Midbrain (tissue), 1 donor: ENCODE data around the gene LYSMD3.

Experiments
- DNase-seq: peaks from one replicate; lab custom pipeline; 2025; lab: John Stamatoyannopoulos, UW

Gene LYSMD3

GRCh38 chr5:90547072-90547536, 17.7 kb upstream of the LYSMD3 start:
- DNase-seq, result no peak

GRCh38 chr5:90546216-90546837, 16.9 kb upstream of the LYSMD3 start:
- DNase-seq, result no peak

- no peak for DNase-seq
Measured at GRCh38 chr5:90545511-90545910, 16.1 kb upstream of the LYSMD3 start.

- no peak for DNase-seq
Measured at GRCh38 chr5:90542827-90543519, 13.6 kb upstream of the LYSMD3 start.

- no peak for DNase-seq
Measured at GRCh38 chr5:90534922-90535321, 5.5 kb upstream of the LYSMD3 start.

GRCh38 chr5:90533794-90534193, 4.4 kb upstream of the LYSMD3 start:
- no peak for DNase-seq

GRCh38 chr5:90530736-90531487, 1.5 kb upstream of the LYSMD3 start:
- DNase-seq, result no peak

GRCh38 chr5:90529939-90530677, 724 bp upstream of the LYSMD3 start:
- peak; percentile 81 for DNase-seq

GRCh38 chr5:90528601-90529193, 687 bp downstream of the LYSMD3 start:
- DNase-seq, result peak; percentile 36

GRCh38 chr5:90519081-90519480, 10.3 kb downstream of the LYSMD3 start:
- no peak for DNase-seq

- no peak for DNase-seq
Measured at GRCh38 chr5:90518661-90519060, 10.7 kb downstream of the LYSMD3 start.

- DNase-seq, result no peak
Measured at GRCh38 chr5:90514520-90514919, 14.9 kb downstream of the LYSMD3 start.

GRCh38 chr5:90510438-90510837, 18.9 kb downstream of the LYSMD3 start:
- DNase-seq, result no peak

GRCh38 chr5:90506221-90506620, 23.2 kb downstream of the LYSMD3 start:
- no peak for DNase-seq

- no peak for DNase-seq
Measured at GRCh38 chr5:90504743-90505142, 24.6 kb downstream of the LYSMD3 start.

- no peak for DNase-seq
Measured at GRCh38 chr5:90503596-90503995, 25.8 kb downstream of the LYSMD3 start.

- DNase-seq, result no peak
Measured at GRCh38 chr5:90495146-90495545, 34.2 kb downstream of the LYSMD3 start.

GRCh38 chr5:90494043-90494442, 35.3 kb downstream of the LYSMD3 start:
- no peak for DNase-seq

- DNase-seq, result no peak
Measured at GRCh38 chr5:90488791-90489190, 40.6 kb downstream of the LYSMD3 start.

- DNase-seq, result no peak
Measured at GRCh38 chr5:90484540-90484939, 44.8 kb downstream of the LYSMD3 start.

GRCh38 chr5:90483206-90483605, 46.2 kb downstream of the LYSMD3 start:
- DNase-seq, result no peak

GRCh38 chr5:90480699-90481098, 48.7 kb downstream of the LYSMD3 start:
- no peak for DNase-seq
